Esophagus squamous epithelium (tissue), 5 donors: ENCODE results near the gene PABPC1L. TPM values are rescaled to one million over a fixed set of nuclear protein-coding genes. Genes with fewer than 3 reads are reported as not detected.

Source experiments
- DNase-seq: peaks from one replicate; lab custom pipeline; 2025; lab: John Stamatoyannopoulos, UW
- H3K27ac ChIP-seq, 4 donors: fragments of 200-600 bp; sonication (generic); one replicate each; pipeline ENCODE4 v1.5.1; 2016 to 2019; ENCODE audit warnings: mild to moderate bottlenecking in 1 of 4
- H3K27me3 ChIP-seq, 4 donors: fragments of 200-600 bp; sonication (generic); 1 replicate in 3 of 4; 2 replicates in 1 of 4; pipeline versions ENCODE4 v1.5.1 to v1.6.0; 2017 to 2021; ENCODE audit warnings: antibody characterized with exemption in 1 of 4
- H3K36me3 ChIP-seq, 3 donors: fragments of 200-600 bp; sonication (generic); one replicate each; pipeline ENCODE4 v1.5.1; 2016 to 2019
- H3K4me1 ChIP-seq, 3 donors: fragments of 200-600 bp; sonication (generic); one replicate each; pipeline ENCODE4 v1.5.1; 2017 to 2019
- H3K4me3 ChIP-seq, 4 donors: fragments of 200-600 bp; sonication (generic); 1 replicate in 3 of 4; 2 replicates in 1 of 4; pipeline ENCODE4 v1.5.1; 2016 to 2019; ENCODE audit warnings: mild to moderate bottlenecking in 2 of 4, moderate library complexity in 1 of 4
- H3K9me3 ChIP-seq, 3 donors: fragments of 200-600 bp; sonication (generic); one replicate each; pipeline ENCODE4 v1.5.1; 2016 to 2019
- POLR2A ChIP-seq, 4 donors: fragments of 450-650 bp; IDR thresholded peaks; one replicate each; pipeline ENCODE4 v1.6.1; 2017; ENCODE audit warnings: antibody characterized with exemption in 4 of 4, mild to moderate bottlenecking in 4 of 4, moderate library complexity in 3 of 4
- WGBS, 2 donors: methylation state at CpG; one replicate each; pipeline ENCODE4 v1.1.5; 2018; 5-methylcytosine and 5-hydroxymethylcytosine counted together
- intact Hi-C: fragments of 100-400 bp; cut with DNase I; formaldehyde crosslinking; loops from one replicate; pipeline ENCODE4 v1.15.0; 2022
- total RNA-seq, 4 donors: library from RNA; depleted of rRNA; stranded (reverse); fragments of >200 nt; gene quantifications; one replicate each; pipeline ENCODE4 v1.1.0, GENCODE V29; 2016
- TF ChIP-seq, protein P1 (sequence below), 6 experiments: fragments of 450-650 bp in 4 of 6; fragments of 200-600 bp in 2 of 6; sonication (generic) in 2 of 6; IDR thresholded peaks; one replicate each; pipeline ENCODE4 v1.5.1; 2016 to 2019; ENCODE audit warnings: antibody characterized with exemption in 6 of 6, mild to moderate bottlenecking in 4 of 6, moderate library complexity in 4 of 6
- donor health status: DM: yes; HTN: yes; CAD: no.

The PABPC1L gene
- total RNA-seq, 4 donors from 2014 or later, result 5.9 to 18.5 (median 8.7) TPM

DNA sequence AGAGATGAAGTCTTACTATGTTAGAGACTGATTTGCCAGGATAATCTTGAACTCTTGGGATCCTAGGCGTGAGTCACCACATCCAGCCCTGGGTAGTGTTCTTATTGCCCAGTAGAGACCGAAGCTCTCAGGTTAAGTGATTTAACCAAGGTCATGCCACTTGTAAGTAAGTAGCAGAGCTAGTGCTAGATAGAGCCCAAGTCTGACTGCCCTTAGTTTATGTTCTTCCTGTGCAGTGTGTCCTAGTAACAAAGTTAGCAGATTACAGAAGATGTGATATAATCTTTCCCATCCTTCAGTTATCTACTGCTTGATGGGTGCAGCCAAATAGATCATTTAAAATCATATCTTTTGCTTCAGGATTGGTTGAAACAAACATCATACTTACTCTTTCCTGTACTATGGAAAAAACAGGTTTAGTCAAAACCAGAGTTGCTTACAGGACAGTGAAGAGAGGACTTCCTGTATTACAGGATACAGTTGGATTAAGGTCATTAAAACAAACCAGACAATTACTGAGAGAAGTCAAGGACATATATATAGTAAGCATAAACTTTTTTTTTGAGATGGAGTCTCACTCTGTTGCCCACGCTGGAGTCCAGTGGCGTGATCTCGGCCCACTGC is 9.5 kb upstream of the PABPC1L start:
- 83 to 94% methylated on average over 3 to 5 of the region's 5 CpGs for WGBS, 2 donors
- intact Hi-C loops, result no loop called here
- H3K27ac ChIP-seq, result peak overlapping the region in 1 of 4 donors; percentile 38
- TF ChIP-seq, protein P1, sequence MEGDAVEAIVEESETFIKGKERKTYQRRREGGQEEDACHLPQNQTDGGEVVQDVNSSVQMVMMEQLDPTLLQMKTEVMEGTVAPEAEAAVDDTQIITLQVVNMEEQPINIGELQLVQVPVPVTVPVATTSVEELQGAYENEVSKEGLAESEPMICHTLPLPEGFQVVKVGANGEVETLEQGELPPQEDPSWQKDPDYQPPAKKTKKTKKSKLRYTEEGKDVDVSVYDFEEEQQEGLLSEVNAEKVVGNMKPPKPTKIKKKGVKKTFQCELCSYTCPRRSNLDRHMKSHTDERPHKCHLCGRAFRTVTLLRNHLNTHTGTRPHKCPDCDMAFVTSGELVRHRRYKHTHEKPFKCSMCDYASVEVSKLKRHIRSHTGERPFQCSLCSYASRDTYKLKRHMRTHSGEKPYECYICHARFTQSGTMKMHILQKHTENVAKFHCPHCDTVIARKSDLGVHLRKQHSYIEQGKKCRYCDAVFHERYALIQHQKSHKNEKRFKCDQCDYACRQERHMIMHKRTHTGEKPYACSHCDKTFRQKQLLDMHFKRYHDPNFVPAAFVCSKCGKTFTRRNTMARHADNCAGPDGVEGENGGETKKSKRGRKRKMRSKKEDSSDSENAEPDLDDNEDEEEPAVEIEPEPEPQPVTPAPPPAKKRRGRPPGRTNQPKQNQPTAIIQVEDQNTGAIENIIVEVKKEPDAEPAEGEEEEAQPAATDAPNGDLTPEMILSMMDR (IDR thresholded peaks at IDR 0.05), result no peak
- no peak for TF ChIP-seq POLR2A (IDR thresholded peaks at IDR 0.05)
- no peak for DNase-seq
- no peaks in the 10 kb centered on the region for H3K27me3 ChIP-seq
- no peaks in the 10 kb centered on the region for H3K9me3 ChIP-seq
- no peak overlapping the region for H3K4me3 ChIP-seq
- peaks cover 0 to 61% (median 23%) of the 10 kb centered on the region in 3 donors for H3K36me3 ChIP-seq
- H3K4me1 ChIP-seq, result peaks cover 9 to 64% (median 22%) of the 10 kb centered on the region in 3 donors

DNA sequence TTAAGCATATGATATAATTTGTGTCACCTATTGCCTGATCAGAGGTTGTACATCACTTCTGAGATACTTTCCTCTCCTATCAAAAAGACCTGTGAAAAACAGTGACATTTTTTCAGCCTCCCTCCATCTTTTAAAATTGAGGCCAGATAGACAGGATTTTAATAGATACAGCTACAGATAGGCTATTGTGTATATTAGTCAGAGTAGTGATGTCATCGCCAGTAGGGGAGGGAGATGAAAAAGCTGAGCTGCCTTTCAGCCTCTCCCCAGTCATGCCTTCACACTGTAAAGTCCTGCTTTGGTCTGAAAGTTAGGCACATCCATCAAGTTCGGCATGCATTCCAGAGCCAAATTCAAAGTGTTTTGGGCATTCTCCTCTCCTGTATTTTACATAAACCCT is 7.9 kb upstream of the PABPC1L start:
- no peak for DNase-seq
- WGBS, 2 donors, result 69 to 72% methylated on average over 2 of the region's 2 CpGs
- Histone ChIP-seq H3K27me3 (no peaks in the 10 kb centered on the region), H3K9me3 (no peaks in the 10 kb centered on the region), H3K36me3 (peaks cover 0 to 77% (median 32%) of the 10 kb centered on the region in 3 donors), H3K4me3 (no peak overlapping the region), H3K27ac (no peak overlapping the region), H3K4me1 (peaks cover 5 to 47% (median 12%) of the 10 kb centered on the region in 3 donors)
- no peak for TF ChIP-seq POLR2A (IDR thresholded peaks at IDR 0.05)
- TF ChIP-seq, protein P1 (IDR thresholded peaks at IDR 0.05), result no peak
- intact Hi-C loops, result no loop called here

DNA sequence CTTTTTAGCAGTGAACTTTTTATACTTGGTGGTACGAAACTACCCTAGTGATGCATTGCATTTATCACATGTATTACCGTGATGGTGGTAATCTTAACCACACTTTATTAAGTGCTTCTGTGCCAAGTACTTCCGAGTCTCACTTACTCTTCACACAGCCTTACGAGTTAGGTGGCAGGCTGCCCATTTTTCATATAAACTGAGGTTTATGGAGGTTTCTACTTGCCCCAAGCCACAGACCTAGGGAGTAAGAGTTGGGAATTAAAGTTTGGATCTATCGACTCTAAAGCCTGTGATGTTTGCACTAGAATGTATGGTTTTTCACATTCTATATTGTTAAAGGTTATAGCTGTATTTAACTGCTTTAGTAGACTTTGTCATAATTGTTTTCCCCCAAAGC is 5.5 kb upstream of the PABPC1L start:
- no peaks in the 10 kb centered on the region for H3K9me3 ChIP-seq
- no peak overlapping the region for H3K27ac ChIP-seq
- H3K36me3 ChIP-seq, result peaks cover 0 to 92% (median 38%) of the 10 kb centered on the region in 3 donors
- TF ChIP-seq POLR2A (IDR thresholded peaks at IDR 0.05), result no peak
- no peak for DNase-seq
- intact Hi-C loops, result no loop called here
- peaks cover 5 to 29% (median 14%) of the 10 kb centered on the region in 3 donors for H3K4me1 ChIP-seq
- no peaks in the 10 kb centered on the region for H3K27me3 ChIP-seq
- no peak overlapping the region for H3K4me3 ChIP-seq
- 70% methylated on average over 5 of the region's 5 CpGs for WGBS, 2 donors

DNA sequence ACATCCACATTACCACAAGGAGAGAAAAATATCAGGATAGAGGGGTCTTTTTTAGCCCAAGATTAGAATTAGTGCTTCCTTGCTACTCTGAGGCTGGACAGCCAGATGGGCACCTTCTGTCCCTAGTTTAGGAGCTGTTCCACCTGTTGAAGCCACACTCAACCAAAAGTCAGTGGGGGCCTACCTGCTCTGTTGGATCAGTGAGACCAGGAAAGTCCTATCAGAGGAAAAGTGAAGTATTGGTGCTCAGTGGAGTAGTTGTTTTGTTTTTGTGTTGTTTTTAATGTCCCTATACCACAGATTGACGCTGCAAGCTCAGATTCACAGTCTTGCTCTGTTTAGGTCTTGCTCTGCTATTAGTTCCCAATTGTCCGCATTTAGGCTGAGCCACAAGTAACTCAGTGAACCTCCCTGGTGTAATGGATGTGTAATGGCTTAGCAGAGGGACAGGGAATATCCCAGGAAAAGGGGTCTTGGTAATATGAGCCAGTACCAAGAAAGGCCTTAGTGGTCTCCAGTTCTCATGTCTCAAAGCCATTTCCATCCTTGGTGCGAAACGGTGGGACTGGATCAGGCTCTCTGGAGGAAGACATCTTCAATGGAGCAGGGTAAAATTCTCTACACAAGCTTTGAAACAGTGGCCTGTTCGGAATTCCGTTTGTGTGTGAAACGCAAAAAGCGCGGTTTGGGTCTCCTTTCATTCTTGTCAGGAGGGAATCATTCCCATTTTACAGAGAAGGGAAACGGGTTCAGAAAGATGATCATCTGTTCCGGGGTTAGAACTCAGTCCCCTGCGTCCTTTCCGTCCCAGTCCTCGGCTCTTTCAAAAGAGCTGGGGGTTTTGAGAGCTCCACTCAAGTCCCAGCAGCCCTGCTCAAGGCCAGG is 631 bp upstream of the PABPC1L start:
- H3K36me3 ChIP-seq, result peaks cover 0 to 57% (median 18%) of the 10 kb centered on the region in 3 donors
- H3K27me3 ChIP-seq, result no peaks in the 10 kb centered on the region
- TF ChIP-seq, protein P1 (IDR thresholded peaks at IDR 0.05), result no peak
- no peak for TF ChIP-seq POLR2A (IDR thresholded peaks at IDR 0.05)
- WGBS, 2 donors, result 26 to 35% methylated on average over 14 of the region's 14 CpGs
- peak overlapping the region; percentile 68 to 84 (median 70) for H3K4me3 ChIP-seq
- DNase-seq, result no peak
- H3K27ac ChIP-seq, result peak overlapping the region in 2 of 4 donors; percentile 15 to 56
- peaks cover 5 to 27% (median 8%) of the 10 kb centered on the region in 3 donors for H3K4me1 ChIP-seq
- intact Hi-C loops, result no loop called here
- no peaks in the 10 kb centered on the region for H3K9me3 ChIP-seq

DNA sequence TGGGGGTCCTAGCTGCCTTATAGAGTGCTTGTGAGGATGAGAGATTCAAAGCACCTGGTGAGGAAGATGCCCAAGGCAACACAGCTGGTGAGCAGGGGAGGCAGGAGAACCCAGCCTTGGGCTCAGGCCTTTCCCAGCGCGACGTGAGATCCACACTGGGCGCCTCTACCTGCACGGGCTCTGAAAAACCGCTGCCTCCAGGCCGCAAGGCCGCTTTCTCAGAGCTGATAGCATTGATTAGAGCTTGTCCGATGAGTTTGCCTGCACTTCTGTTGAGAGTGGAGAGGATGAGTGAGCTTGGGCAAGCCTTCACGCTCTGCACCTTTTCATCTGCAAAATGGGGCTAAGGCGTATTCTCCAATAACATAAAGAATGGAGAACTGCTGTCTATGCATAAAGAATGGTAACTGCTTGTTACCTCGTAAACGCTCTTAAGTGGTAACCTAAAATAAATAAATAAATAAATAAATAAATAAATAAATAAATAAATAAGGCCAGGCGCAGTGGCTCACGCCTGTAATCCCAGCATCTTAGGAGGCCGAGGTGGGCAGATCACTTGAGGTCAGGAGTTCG is 916 bp downstream of the PABPC1L start:
- H3K27ac ChIP-seq, result peak overlapping the region in 1 of 4 donors; percentile 56
- intact Hi-C loops, result no loop called here

More for the DNA sequence above, 916 bp downstream of the PABPC1L start:
- Histone ChIP-seq H3K4me1 (peaks cover 5 to 27% (median 8%) of the 10 kb centered on the region in 3 donors), H3K27me3 (no peaks in the 10 kb centered on the region), H3K9me3 (no peaks in the 10 kb centered on the region), H3K36me3 (peaks cover 0 to 42% (median 15%) of the 10 kb centered on the region in 3 donors), H3K4me3 (peak overlapping the region; percentile 68 to 84 (median 70))
- WGBS, 2 donors, result 84 to 86% methylated on average over 8 to 9 of the region's 17 CpGs
- TF ChIP-seq, protein P1 (IDR thresholded peaks at IDR 0.05), result no peak
- no peak for TF ChIP-seq POLR2A (IDR thresholded peaks at IDR 0.05)
- DNase-seq, result no peak
